Neural progenitor cell (in vitro differentiated cells): Measurements from ENCODE around the gene CCL26. TPM values are rescaled to one million over a fixed set of nuclear protein-coding genes. Genes with fewer than 3 reads are reported as not detected.

ENCODE experiments used
- DNase-seq: peaks from one replicate; pipeline ENCODE4 v3.0.0-alpha.2; 2016; ENCODE audit warnings: low spot score
- H2AFZ ChIP-seq: fragments of 200-600 bp; sonication (generic); replicated peaks from 2 replicates; pipeline ENCODE4 v1.6.1; 2016; ENCODE audit warnings: antibody characterized with exemption
- H3F3A ChIP-seq: fragments of 200-600 bp; sonication (generic); 2 replicates; pipeline ENCODE4 v1.6.1; 2016; ENCODE audit warnings: antibody characterized with exemption, low read depth
- H3K27ac ChIP-seq: fragments of 200-600 bp; sonication (generic); 2 replicates; pipeline ENCODE4 v1.5.1; 2016; ENCODE audit warnings: mild to moderate bottlenecking
- H3K27me3 ChIP-seq: fragments of 200-600 bp; sonication (generic); 2 replicates; pipeline ENCODE4 v1.6.1; 2016; ENCODE audit warnings: mild to moderate bottlenecking, moderate library complexity
- H3K36me3 ChIP-seq: fragments of 200-600 bp; sonication (generic); 2 replicates; pipeline ENCODE4 v1.5.1; 2016
- H3K4me1 ChIP-seq: fragments of 200-600 bp; sonication (generic); 2 replicates; pipeline ENCODE4 v1.6.1; 2016; ENCODE audit warnings: mixed run types
- H3K4me2 ChIP-seq: fragments of 200-600 bp; sonication (generic); 2 replicates; pipeline ENCODE4 v1.6.1; 2016
- H3K4me3 ChIP-seq: fragments of 200-600 bp; sonication (generic); 2 replicates; pipeline ENCODE4 v1.5.1; 2016
- H3K79me2 ChIP-seq: fragments of 200-600 bp; sonication (generic); 2 replicates; pipeline ENCODE4 v1.6.1; 2016; ENCODE audit warnings: low read depth
- H3K9ac ChIP-seq: fragments of 200-600 bp; sonication (generic); 2 replicates; pipeline ENCODE4 v1.6.1; 2016
- H3K9me3 ChIP-seq: fragments of 200-600 bp; sonication (generic); 2 replicates; pipeline ENCODE4 v1.5.1; 2016; ENCODE audit warnings: low read depth
- H4K20me1 ChIP-seq: fragments of 200-600 bp; sonication (generic); 2 replicates; pipeline ENCODE4 v1.6.1; 2016; ENCODE audit warnings: low read depth
- H3K27ac Mint-ChIP-seq: 3 replicates; pipeline ENCODE4 v1.8.0; 2021; ENCODE audit warnings: mixed read lengths
- H3K27me3 Mint-ChIP-seq: 2 replicates; pipeline ENCODE4 v1.8.0; 2022; ENCODE audit warnings: low read depth, mild to moderate bottlenecking, inconsistent platforms, moderate library complexity, mixed read lengths; ENCODE audit not compliant: insufficient read depth
- H3K36me3 Mint-ChIP-seq: 3 replicates; pipeline ENCODE4 v1.8.0; 2021; ENCODE audit warnings: mixed read lengths
- H3K4me1 Mint-ChIP-seq: 3 replicates; pipeline ENCODE4 v1.8.0; 2021; ENCODE audit warnings: mixed read lengths
- H3K4me3 Mint-ChIP-seq: 3 replicates; pipeline ENCODE4 v1.8.0; 2021; ENCODE audit warnings: mild to moderate bottlenecking, moderate library complexity, mixed read lengths
- H3K9me3 Mint-ChIP-seq: 3 replicates; pipeline ENCODE4 v1.8.0; 2020; ENCODE audit warnings: mixed read lengths
- CTCF ChIP-seq: fragments of 200-600 bp; sonication (generic); IDR thresholded peaks from 2 replicates; pipeline ENCODE4 v1.5.1; 2017; ENCODE audit warnings: antibody characterized with exemption, mild to moderate bottlenecking
- EZH2 ChIP-seq: fragments of 200-600 bp; sonication (generic); IDR thresholded peaks from 2 replicates; pipeline ENCODE4 v1.6.1; 2017; ENCODE audit warnings: antibody characterized with exemption, mild to moderate bottlenecking, moderate library complexity
- EZH2phosphoT487 ChIP-seq: fragments of 200-600 bp; sonication (generic); IDR thresholded peaks from 2 replicates; pipeline ENCODE4 v1.6.1; 2017; ENCODE audit warnings: antibody characterized with exemption
- total RNA-seq: library from RNA; depleted of rRNA; stranded (reverse); fragments of >200 nt; gene quantifications from 2 replicates; pipeline ENCODE4 v1.2.3, GENCODE V29; 2015; ENCODE audit warnings: low replicate concordance

The CCL26 gene
- total RNA-seq, 1 donor from 2014 or later = not detected

GRCh38 chr7:75758491-75758890 lies 13.5 kb downstream of the CCL26 start:
- H3K27ac Mint-ChIP-seq = no peak overlapping the region
- peaks cover 7% of the 10 kb centered on the region for H3K27me3 Mint-ChIP-seq
- no peaks in the 10 kb centered on the region for H3K27me3 ChIP-seq
- H3K79me2 ChIP-seq = no peaks in the 10 kb centered on the region
- no peak overlapping the region for H3K9ac ChIP-seq
- H3K4me2 ChIP-seq = no peak overlapping the region
- H3K36me3 ChIP-seq = no peaks in the 10 kb centered on the region
- H3K4me1 Mint-ChIP-seq = peaks cover 8% of the 10 kb centered on the region
- H3K9me3 ChIP-seq = no peaks in the 10 kb centered on the region
- H3K4me1 ChIP-seq = no peaks in the 10 kb centered on the region
- no peaks in the 10 kb centered on the region for H4K20me1 ChIP-seq
- H3F3A ChIP-seq = no peaks in the 10 kb centered on the region
- no peaks in the 10 kb centered on the region for H3K9me3 Mint-ChIP-seq
- TF ChIP-seq EZH2 = no peak
- no peak for TF ChIP-seq CTCF
- no peak for TF ChIP-seq EZH2phosphoT487
- no peaks in the 10 kb centered on the region for H3K36me3 Mint-ChIP-seq
- no peak for DNase-seq
- H3K4me3 ChIP-seq = no peak overlapping the region
- no peak overlapping the region for H3K4me3 Mint-ChIP-seq
- H2AFZ ChIP-seq = no peak overlapping the region
- no peak overlapping the region for H3K27ac ChIP-seq

DNA sequence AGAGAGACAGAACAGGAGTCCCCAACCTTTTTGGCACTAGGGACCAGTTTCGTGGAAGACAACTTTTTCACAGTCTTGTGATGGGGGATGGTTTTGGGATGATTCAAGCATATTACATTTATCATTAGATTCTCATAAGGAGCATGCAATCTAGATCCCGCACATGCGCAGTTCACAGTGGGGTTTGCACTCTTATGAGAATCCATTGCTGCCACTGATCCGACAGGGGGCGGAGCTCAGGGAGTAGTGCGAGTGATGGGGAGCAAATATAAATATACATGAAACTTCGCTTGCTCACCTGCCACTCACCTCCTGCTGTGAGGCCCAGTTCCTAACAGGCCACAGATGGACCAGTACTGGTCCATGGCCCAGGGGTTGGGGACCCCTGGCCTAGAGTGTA lies 14.2 kb downstream of the CCL26 start:
- Histone ChIP-seq H4K20me1 (no peaks in the 10 kb centered on the region), H3K4me2 (no peak overlapping the region), H3K79me2 (no peaks in the 10 kb centered on the region), H3F3A (no peaks in the 10 kb centered on the region), H3K27ac (no peak overlapping the region), H3K4me3 (no peak overlapping the region), H3K9me3 (no peaks in the 10 kb centered on the region), H3K4me1 (no peaks in the 10 kb centered on the region), H3K27me3 (no peaks in the 10 kb centered on the region), H2AFZ (no peak overlapping the region), H3K9ac (no peak overlapping the region), H3K36me3 (no peaks in the 10 kb centered on the region)
- H3K9me3 Mint-ChIP-seq = no peaks in the 10 kb centered on the region
- no peak for DNase-seq
- H3K36me3 Mint-ChIP-seq = no peaks in the 10 kb centered on the region
- H3K4me3 Mint-ChIP-seq = peak overlapping the region; percentile 46
- TF ChIP-seq EZH2 (no peak), CTCF (no peak), EZH2phosphoT487 (no peak)
- H3K27ac Mint-ChIP-seq = no peak overlapping the region
- peaks cover 9% of the 10 kb centered on the region for H3K4me1 Mint-ChIP-seq
- peaks cover 7% of the 10 kb centered on the region for H3K27me3 Mint-ChIP-seq

DNA sequence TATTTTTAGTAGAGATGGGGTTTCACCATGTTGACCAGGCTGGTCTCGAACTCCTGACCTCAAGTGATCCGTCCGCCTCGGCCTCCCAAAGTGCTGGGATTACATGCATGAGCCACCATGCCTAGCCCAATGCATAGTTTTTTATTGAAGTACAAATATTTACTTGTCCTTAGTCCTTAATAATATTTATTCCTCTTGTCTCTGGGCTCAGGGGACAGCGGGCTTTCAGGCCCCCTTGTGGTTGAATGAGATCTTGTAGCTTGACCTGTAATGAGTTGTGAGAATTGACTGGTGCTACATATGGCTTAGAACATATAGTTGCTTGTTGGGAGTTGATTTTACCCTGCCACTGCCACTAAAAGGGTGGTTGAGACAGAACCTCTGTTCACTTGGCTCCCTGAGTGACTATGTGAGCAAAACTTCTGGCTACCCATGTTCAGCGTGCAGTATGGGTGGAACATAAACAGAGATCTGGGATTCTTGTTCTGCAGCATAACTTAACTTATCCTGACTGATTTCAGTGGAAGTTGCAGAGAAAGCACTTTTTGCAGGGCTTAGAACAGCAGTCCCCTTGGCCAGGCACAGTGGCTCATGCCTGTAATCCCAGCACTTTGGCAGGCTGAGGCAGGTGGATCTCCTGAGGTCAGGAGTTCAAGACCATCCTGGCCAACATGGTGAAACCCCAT lies 14.9 kb downstream of the CCL26 start:
- Mint-ChIP-seq H3K36me3 (no peaks in the 10 kb centered on the region), H3K4me3 (no peak overlapping the region), H3K4me1 (peaks cover 6% of the 10 kb centered on the region), H3K27ac (no peak overlapping the region), H3K9me3 (no peaks in the 10 kb centered on the region), H3K27me3 (peaks cover 7% of the 10 kb centered on the region)
- DNase-seq = peak; percentile 31
- H3K79me2 ChIP-seq = no peaks in the 10 kb centered on the region
- H3K27ac ChIP-seq = no peak overlapping the region
- H3K9ac ChIP-seq = no peak overlapping the region
- no peak overlapping the region for H2AFZ ChIP-seq
- H3K9me3 ChIP-seq = no peaks in the 10 kb centered on the region
- H3K27me3 ChIP-seq = no peaks in the 10 kb centered on the region
- H3K4me3 ChIP-seq = no peak overlapping the region
- H3K4me2 ChIP-seq = no peak overlapping the region
- TF ChIP-seq EZH2phosphoT487 (no peak), CTCF (peak; percentile 49), EZH2 (no peak)
- H3F3A ChIP-seq = no peaks in the 10 kb centered on the region
- H4K20me1 ChIP-seq = no peaks in the 10 kb centered on the region
- no peaks in the 10 kb centered on the region for H3K36me3 ChIP-seq
- no peaks in the 10 kb centered on the region for H3K4me1 ChIP-seq
